ENCODE measurements around the gene TMOD1.

- TF ChIP-seq CTCF (IDR thresholded peaks at IDR 0.05) (no peak), POLR2A (IDR thresholded peaks at IDR 0.05) (no peak)
Observed at GRCh38 chr9:97600531-97601227, 99.2 kb downstream of the TMOD1 start.
